Left renal cortex interstitium (tissue), 4 donors: ENCODE measurements around the gene EEFSEC. TPM values are rescaled to one million over a fixed set of nuclear protein-coding genes. Genes with fewer than 3 reads are reported as not detected.

Experiments
- DNase-seq, 4 donors: peaks; one replicate each; pipeline ENCODE4 v3.0.0-alpha.2; 2013; ENCODE audit warnings: low read depth in 4 of 4, low spot score in 2 of 4, missing footprints in 1 of 4
- polyA plus RNA-seq, 4 donors: library from polyadenylated mRNA; unstranded; fragments of 120-200 nt; gene quantifications; one replicate each; pipeline ENCODE4 v1.2.1, GENCODE V29; 2013; ENCODE audit not compliant: insufficient read length in 4 of 4

Gene EEFSEC
- polyA plus RNA-seq: 10 to 100 TPM; 21.7 to 29.8 (median 25.5) TPM

- peak; percentile 46 to 68 (median 56) for DNase-seq
Measured at GRCh38 chr3:128153156-128154041, at the start of gene EEFSEC. Gene EEFSEC (plus strand): TSS chr3:128153481. CDS start chr3:128153508, 27 bp downstream.

GRCh38 chr3:128107834-128108233 lies 45.4 kb upstream of the EEFSEC start:
- no peak for DNase-seq

GRCh38 chr3:128111147-128111546 lies 42.1 kb upstream of the EEFSEC start:
- no peak for DNase-seq

DNA sequence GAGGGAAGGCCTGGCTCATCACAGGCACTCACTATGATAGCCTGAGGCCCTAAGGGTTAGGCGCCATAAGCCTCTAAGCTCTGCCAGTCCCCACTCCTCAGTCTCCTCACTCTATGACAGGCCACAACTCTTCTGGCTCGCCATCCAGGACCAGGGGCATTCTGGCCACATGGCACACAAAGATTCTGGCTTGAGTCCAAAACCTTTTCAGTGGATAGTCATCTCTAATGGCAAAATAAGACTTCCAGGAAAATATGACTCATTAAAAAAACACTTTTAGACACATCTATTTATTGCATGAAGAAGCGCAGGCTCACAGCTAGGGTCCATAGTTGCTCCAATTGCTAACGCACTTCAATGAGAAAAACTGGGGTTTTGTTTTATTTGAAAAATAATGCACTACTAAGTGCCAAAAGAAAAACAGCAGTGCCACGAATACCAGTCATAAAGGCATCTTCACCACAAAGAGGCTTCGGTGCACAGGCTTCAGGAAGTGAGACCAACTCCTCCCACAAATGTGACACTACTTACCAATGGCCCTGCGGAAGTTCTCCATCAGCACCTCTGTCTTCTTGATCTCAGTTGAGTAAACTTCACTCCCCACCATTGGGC lies 40.8 kb upstream of the EEFSEC start:
- no peak for DNase-seq

DNA sequence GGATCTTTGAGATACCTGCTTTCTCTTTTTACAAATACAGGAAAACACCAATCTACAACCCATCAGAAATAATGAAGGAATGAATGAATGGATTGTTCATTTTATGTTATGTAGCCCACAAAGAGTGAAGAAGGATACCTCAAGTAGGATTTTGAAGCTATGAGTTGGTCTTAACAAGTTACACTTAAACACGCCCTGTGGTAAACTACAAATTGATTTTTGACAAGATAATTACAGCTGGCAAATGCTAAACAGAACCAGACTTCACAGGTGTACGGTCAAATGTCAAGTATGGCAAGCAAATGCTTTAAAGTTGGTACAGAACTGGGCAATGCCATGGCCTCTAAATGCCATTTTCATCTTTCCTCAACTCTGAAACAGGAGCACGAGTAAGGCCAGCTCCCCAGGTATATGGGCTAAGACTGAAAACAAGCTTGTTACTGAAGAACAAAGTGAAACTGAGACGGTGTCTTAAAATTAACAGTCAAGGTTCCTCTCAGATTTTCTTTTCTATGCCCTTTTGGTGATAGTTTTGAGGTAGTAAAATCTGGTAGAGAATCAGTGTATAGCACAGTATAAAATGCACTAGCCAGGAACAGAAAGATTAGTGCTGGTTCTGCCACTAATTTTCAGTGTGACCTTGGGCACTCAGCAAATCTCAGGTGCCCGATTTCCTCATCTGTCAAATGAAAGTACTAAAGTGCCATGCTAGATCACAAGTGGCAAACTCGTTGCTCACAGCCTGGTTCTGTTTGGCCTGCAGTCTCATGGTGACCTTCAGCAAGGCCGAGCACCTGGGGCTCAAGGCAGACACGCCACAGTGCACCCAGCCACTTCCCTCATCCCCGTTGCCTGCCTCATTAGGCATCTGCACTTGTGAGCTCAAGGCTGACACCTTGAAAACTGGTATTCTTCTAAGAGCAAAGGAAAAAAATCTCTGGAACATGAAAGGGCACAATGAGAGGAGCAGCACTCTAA lies 39.2 kb upstream of the EEFSEC start:
- DNase-seq: no peak

DNA sequence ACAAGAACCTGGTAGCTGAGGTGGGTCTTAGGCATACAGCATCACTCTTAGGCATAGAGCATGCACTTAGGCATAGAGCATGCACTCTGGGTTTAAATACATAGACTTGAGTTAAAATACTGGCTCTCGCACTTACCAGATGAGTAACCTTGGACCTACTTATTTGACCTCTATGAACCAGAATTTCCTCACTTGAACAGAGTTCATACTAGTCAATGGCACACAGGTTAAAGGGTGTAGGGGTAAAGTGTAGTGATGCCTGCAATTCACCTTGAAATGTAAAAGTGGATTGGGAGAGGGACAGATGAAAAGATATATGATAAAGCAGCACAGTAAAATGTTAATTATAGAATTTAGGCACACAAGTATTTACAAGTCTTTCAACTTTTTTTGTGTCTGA lies 31.3 kb upstream of the EEFSEC start:
- DNase-seq: no peak

- DNase-seq: no peak
Measured at GRCh38 chr3:128123156-128123537, 30.1 kb upstream of the EEFSEC start.

- peak; percentile 82 to 94 (median 88) for DNase-seq
Measured at GRCh38 chr3:128123538-128124368, 29.5 kb upstream of the EEFSEC start, which contains the start of gene RUVBL1. Gene RUVBL1 (minus strand): TSS chr3:128123812. CDS start chr3:128123724, 88 bp downstream.

- no peak for DNase-seq
Measured at GRCh38 chr3:128127236-128127635, 26.0 kb upstream of the EEFSEC start.

DNA sequence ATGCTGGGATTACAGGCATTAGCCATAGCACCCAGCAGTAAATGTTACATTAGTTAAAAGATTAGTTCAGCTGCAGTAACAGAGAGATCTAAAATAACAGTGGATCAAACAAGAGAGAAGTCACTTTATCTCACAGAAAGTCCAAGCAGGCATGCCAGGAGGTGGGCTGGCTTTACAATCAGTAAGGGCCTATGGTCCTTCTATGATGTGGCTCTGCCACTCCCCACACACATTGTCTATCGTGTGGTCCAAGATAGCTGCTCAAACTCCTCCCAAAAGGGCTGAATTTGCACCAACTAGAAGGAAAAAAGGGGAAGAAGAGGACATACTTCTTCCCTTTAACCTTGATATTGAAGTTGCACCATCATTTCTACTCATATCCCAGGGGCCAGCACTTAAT lies 25.0 kb upstream of the EEFSEC start:
- no peak for DNase-seq

DNA sequence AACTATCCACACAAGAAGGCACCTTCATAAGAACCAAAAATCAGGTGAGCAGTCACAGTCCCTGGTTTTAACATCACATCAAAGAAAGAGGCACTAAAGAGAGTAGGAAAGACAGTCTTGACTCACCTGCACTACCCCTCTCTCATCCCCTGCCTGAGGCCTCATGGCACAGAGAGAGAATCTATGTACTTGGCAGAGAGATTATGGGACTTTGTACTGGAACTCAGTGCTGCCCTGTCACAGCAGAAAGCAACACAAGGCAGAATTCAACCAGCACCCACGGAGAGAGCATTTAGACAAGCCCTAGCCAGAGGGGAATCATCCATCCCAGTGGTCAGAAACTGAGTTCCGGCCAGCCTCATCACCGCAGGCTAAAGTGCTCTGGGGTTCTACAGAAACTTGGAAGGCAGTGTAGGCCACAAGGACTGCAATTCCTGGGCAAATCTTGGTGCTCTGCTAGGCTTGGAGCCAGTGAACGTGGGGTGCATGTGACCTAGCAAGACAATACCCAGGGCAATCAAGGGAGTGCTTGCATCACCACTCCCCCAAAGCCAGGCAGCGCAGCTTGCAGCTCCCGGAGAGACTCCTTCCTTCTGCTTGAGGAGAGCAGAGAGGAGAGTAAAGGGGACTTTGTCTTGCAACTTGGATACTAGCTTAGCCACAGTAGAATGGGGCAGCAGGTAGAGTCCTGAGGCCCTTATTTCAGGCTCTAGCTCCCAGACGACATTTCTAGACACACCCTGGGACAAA lies 21.2 kb upstream of the EEFSEC start:
- no peak for DNase-seq

DNA sequence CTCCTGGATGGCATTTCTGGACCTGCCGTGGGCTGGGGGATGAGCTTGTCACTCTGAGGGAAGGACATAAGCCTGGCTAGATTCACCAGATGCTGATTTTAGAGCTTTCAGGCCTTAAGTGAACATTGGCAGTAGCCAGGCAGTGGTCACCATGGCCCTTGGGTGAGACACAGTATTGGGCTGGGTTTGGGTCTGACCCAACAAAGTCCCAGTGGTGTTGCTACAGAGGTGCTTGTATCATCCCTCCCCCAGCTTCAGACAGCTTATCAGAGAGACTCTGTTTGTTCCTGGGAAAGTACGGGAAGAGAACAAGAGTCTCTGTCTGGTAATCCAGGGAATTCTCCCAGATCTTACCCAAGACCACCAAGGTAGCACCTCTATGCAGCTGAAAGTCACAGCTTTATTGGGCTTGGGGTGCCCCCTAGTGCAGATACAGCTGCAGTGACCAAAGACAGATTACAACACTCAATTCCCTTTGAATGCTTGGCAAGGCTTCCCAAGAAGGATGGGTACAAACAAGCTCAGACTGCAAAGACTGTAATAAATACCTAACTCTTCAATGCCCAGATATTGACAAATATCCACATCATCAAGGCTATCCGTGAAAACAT lies 19.9 kb upstream of the EEFSEC start:
- DNase-seq: no peak

DNA sequence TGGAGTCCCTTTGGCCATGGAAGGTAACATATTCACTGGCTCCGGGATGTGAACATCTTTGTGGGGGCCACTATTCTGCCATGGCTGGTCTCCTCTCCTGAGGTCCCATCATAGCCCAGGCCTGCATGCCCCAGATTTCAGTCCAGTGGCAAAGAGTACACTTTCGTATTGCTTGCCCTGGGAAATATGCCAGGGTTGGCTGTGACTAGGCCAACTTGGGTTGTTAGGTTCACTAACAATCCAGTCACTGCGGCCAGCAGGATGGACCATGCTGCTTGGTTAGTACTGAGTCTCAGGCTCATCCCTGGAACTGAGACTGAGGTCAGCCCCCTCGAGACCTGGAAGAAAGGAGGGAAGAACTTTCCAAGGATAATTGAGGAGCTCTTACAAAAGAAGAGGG lies 9.8 kb upstream of the EEFSEC start:
- no peak for DNase-seq

DNA sequence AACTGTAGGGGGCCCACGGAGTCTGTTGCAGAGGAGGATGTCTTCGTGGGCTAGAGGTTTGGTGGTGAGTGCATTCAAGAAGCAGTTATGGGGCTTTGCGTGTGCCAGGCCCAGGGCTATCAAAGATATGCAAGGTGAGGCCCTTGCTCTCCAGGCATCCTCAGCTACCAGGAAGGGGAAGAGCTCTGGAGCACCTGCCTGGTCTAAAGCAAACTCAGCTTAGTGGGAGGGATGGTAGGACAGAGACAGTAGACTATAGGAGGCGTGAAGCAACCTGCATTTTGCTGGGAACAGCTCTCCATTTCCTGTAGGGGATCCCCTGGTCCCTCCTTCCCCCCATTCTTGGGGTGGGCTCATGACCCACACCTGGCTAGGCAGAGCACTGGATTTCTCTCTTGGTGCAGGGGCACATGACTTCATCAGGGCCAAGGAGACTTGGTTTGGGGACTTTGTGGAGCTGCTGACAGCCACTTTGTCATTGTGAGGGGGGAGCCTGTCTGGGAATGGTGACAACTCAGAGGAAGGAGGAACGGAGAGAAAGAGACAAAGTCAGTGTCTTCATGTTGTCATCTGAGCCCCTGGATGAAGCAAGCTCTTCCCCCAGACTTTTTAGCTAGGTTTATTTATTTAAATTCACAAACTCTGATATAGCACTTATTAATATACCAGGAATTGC lies 8.6 kb upstream of the EEFSEC start:
- DNase-seq: no peak

DNA sequence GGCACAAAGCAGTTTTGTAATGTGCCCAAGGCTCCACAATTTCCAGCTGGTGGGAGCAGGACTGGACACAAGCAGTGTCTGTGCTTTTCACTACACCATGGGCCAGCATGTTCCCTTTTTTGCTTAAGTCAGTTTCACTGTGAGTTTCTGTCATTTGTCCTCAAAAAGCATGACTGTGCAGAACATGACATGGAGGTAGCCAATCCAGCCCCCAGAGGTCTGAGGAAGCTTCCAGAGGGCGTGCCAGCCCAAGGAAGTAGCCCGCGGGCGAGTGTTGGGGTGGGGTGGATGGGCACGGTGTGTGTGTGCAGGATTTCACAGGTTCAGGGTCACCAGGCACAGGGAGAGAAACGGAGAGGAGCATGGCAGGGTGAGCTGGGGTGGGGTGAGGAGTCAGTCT lies 8.0 kb upstream of the EEFSEC start:
- no peak for DNase-seq

- no peak for DNase-seq
Measured at GRCh38 chr3:128146201-128146600, 7.1 kb upstream of the EEFSEC start.

- no peak for DNase-seq
Measured at GRCh38 chr3:128149650-128150049, 3.6 kb upstream of the EEFSEC start.

DNA sequence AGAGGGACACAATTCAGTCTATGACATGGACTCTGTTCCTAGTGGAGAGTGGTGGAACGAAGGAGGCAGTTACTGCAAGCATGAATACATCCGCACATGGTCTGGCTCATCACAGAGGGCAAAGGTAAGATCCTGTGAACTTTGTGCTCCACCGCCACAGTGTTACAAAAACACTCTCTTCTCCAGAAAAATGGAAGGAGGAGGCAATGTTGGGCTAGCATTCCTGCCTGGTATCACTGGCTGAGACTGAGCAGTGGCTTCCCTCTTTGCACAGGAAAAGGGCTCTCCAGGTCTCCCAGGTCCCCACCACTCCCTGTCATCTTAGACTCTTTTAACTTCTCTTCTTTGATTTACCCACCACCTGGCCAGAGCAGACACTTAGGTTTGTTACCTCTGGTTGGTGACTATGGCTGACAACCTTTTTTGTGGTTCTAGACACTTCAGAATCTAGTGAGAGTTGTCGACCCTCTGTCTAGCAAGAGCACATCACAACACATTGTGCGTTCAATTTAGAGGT lies 1.5 kb upstream of the EEFSEC start:
- DNase-seq: no peak
